T-helper 1 cell (primary cell): Measurements from ENCODE around the gene AZU1.
"Not testable (repeated sequence)": the region's sequence is repeated elsewhere in the genome, so short reads cannot be mapped to it uniquely, and the experiment has no call there.

ENCODE experiments used
- DNase-seq, 5 donors: peaks; one replicate each; pipeline ENCODE4 v3.0.0-alpha.2; 2012 to 2020

The AZU1 gene

GRCh38 chr19:810883-811489, 16.7 kb upstream of the AZU1 start:
- DNase-seq = no peak

GRCh38 chr19:811506-812048, 16.1 kb upstream of the AZU1 start:
- DNase-seq = no peak

- DNase-seq = no peak
Measured at GRCh38 chr19:812049-812746, 15.4 kb upstream of the AZU1 start.

DNA sequence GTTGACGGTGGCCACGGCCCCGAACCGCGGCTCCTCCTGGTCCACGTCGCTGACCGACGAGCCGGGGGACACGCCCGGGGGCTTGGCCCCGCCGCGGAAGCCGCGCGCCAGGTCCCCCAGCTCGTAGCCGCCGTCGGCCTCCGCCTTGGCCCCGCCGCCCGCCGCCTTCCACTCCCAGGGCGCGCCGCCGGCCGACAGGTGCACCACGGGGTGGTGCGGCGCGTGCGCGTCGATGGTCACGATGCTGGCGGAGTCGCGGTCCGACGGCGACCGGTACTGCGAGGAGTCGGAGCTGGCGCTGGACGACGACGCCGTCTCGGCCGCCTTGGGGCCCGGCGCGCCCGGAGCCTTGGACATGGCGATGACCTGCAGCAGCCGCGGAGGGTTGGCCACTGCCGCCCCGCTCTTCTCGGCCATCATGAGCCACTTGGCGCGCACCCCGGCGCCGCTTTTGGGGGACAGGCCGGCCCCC, 14.9 kb upstream of the AZU1 start:
- DNase-seq = no peak

DNA sequence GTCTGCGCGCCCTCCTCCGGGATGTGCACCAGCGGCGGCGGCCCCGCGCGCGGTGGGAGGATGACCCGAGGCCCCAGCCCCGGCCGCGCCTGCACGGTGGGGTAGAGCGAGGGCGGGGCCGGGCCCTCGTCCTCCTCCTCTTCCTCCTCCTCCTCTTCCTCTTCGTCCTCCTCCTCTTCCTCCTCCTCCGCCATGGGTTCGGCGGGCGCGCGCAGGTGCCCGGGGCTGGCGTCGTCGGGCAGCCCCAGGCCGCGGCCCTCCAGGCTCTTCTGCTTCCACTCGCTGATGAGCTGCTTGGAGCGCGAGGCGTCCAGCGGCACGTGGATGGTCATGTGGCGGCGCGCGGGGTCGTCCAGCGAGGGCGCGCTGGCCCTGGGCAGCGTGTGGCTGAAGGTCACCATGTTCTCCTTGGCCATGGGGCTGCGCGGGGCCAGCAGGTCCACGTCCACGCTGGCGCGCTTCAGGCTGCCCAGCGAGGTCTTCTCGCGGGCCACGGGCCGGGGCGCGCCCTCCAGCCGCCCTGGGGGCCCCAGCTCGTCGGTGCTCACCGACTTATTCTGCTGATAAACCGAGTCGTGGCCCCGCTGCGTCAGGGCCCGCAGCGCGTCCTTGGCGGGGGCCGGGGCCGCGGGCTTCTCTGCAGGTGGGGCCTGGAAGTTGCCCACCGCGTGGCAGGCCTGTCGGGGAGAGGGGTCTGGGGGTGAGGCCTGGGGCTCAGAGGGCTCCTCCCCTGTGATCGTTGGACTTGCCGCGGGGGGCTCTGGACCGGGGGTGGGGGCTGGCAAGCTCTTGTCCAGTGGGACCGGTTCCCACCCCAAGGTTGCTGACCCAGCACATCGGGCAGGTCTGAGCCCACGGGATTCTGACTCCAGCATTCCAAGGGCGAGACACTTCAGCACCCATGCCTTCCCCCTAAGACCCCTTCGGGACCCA, 14.2 kb upstream of the AZU1 start:
- DNase-seq = no peak

- DNase-seq = no peak
Measured at GRCh38 chr19:814152-815078, 13.2 kb upstream of the AZU1 start.

DNA sequence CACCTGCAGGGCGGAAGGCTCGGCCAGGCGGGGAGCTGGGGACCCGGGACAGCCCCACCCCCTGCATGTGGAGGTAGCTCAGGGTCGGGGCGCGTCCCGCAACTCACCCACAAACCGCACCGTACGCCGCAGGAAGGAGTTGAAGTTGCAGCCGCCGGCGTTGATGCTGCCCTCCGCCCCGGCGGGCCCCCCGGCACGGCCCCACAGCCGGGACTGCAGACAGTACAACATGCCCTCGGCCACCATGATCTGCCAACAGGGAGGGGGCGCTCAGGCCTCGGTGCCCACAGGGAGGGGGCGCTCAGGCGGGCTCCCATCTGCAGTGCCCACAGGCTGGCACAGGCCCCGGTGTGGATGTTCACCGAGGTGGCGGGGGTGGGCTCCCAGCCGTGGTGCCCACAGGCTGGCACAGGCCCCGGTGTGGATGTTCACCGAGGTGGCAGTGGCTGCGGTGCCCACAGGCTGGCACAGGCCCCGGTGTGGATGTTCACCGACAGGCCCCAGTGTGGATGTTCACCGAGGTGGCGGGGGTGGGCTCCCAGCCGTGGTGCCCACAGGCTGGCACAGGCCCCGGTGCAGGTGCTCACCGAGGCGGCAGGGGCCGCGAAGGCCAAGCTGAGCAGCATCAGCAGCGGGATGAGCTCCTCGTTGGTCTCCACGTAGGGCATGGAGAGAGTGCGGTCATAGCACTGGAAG, 12.4 kb upstream of the AZU1 start:
- no peak for DNase-seq

DNA sequence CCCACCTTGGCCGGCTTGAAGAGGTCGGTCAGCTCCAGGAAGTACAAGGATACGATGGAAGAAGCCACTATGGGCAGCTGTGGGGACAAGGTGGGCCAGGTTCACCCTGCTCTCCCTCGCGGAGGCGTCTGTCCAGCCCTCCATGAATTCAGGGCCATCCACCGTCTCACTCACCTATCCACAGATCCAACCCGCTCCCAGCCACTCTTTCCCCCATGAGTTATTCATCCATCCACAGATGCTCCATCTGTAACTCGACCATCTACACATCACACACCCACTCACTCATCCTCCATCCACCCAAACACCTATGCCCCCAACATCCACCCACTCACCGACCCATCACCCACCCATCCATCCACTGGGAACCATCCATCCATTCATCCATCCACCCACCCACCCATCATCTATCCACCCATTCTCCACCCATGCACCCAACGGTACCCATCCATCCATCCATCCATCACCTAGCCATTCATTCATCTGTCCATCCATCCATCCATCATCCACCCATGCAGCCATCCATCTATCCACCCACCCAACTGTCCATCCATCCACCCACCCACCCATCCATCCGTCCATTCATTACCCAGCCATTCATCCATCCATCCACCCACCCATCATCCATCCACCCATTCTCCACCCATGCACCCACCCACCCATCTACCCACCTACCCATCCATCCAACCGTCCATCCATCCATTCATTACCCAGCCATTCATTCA, 11.7 kb upstream of the AZU1 start:
- DNase-seq = no peak

DNA sequence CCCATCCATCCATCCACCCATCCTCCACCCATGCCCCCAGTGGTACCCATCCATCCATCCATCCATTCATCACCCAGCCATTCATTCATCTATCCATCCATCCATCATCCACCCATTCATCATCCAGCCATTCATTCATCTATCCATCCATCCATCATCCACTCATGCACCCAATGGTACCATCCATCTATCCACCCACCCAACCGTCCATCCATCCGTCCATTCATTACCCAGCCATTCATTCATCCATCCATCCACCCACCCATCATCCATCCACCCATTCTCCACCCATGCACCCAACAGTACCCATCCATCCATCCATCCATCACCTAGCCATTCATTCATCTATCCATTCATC, 11.2 kb upstream of the AZU1 start:
- no peak for DNase-seq

GRCh38 chr19:820212-820611, 7.4 kb upstream of the AZU1 start:
- not testable (repeated sequence) for DNase-seq

DNA sequence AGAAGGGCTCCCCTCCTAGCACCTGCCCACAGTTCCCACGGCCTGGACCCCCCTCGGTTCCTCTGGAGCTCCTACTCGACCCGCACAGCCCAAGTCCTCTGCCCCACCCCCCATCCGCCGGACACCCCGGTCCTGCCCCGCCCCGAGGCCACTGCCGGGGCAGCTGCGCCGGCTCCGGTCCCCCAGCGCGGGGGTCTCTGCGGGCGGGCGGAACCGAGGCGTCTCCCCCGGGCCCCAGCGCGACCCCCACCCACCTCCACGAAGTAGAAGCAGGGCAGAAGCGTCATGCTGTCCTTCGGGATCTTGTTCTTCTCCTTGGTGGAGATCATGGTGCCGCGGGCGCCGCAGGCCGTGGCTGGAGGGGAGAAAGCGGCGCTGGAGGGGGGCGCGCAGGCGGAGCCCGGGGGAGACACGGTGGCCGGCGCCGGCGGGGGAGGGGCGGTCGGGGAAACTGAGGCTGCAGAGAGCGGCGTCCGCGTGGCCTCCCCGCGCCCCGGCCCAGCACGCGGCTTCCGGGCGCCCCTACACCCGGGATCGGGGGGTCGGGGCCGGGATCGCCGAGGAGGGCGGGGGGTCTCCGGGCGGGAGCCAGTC, 6.3 kb upstream of the AZU1 start:
- DNase-seq = no peak

GRCh38 chr19:821825-822503, 5.7 kb upstream of the AZU1 start, which contains the start of gene PLPPR3:
TSS of gene PLPPR3 (minus strand) at chr19:821955. CDS start at chr19:821559, 396 bp downstream.
- DNase-seq = no peak

GRCh38 chr19:823565-824121, 4.0 kb upstream of the AZU1 start:
- no peak for DNase-seq

DNA sequence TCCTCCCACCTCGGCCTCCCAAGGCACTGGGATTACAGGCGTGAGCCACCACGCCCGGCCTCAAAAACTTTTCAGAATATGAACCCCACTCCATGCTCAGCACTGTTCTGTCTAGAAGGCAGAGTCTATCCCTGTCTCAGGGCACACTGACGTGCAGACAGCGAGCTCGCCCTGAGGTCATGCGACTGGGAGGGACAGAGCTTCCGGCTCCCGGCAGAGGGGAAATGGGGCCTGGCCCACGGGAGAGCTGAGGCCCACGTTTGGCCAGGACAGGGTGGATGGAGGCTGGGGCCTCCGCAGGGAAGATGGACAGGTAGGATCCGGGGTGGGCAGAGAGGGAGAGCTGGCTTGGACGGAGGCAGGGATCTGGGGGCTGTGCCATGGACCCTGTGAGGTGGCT, 2.8 kb upstream of the AZU1 start:
- DNase-seq = no peak

GRCh38 chr19:825897-826644, 1.6 kb upstream of the AZU1 start:
- DNase-seq = no peak

- no peak for DNase-seq
Measured at GRCh38 chr19:827314-827709, 325 bp upstream of the AZU1 start.

DNA sequence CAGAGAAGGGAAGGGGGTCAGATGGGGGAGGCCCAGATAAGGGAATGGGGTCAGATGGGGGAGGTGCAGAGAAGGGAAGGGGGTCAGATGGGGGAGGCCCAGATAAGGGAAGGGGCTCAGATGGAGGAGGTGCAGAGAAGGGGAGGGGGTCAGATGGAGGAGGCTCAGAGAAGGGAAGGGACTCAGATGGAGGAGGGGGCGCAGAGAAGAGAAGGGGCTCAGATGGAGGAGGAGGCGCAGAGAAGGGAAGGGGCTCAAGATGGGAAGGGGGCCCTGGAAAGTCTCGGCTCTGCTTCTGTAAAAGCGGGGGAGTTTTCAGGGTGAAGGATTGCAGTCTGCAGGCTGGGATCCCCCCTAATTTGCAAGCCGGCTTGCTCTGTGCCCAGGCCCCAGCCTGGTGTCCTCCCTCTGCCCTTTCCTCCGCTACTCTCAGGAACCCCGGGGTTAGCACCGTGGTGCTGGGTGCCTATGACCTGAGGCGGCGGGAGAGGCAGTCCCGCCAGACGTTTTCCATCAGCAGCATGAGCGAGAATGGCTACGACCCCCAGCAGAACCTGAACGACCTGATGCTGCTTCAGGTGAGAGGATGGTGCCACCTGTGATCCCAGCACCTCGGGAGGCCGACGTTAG, 1.6 kb downstream of the AZU1 start:
- no peak for DNase-seq
